Measurements from ENCODE around the gene TCERG1L. TPM values are rescaled to one million over a fixed set of nuclear protein-coding genes. Genes with fewer than 3 reads are reported as not detected.

Gene TCERG1L
- polyA plus RNA-seq, 1 experiment = not detected

- no peaks in the 10 kb centered on the region for H3K27me3 ChIP-seq (ENCODE audit: control insufficient read depth, insufficient read depth, low read length)
- POLR2A ChIA-PET = no interaction called here
- CTCF ChIA-PET = no interaction called here
- DNase-seq (ENCODE audit: low read depth) = no peak
- no peaks in the 10 kb centered on the region for H3K36me3 ChIP-seq (ENCODE audit: control insufficient read depth, insufficient read depth, low read length)
- TF ChIP-seq CTCF (IDR thresholded peaks at IDR 0.05; ENCODE audit: insufficient read depth, low read depth, low read length) = no peak
- no peak overlapping the region for H3K4me3 ChIP-seq (ENCODE audit: low read depth, low read length)
Measured at GRCh38 chr10:131114846-131115245, 196.7 kb downstream of the TCERG1L start.

GRCh38 chr10:131113709-131114291 lies 197.7 kb downstream of the TCERG1L start:
- H3K36me3 ChIP-seq (ENCODE audit: control insufficient read depth, insufficient read depth, low read length) = no peaks in the 10 kb centered on the region
- POLR2A ChIA-PET = no interaction called here
- no peak for DNase-seq (ENCODE audit: low read depth)

GRCh38 chr10:131113165-131113564 lies 198.4 kb downstream of the TCERG1L start:
- H3K27me3 ChIP-seq (ENCODE audit: control insufficient read depth, insufficient read depth, low read length) = no peaks in the 10 kb centered on the region
- no peak for TF ChIP-seq CTCF (IDR thresholded peaks at IDR 0.05; ENCODE audit: insufficient read depth, low read depth, low read length)
- ChIA-PET POLR2A (no interaction called here), CTCF (no interaction called here)
- DNase-seq (ENCODE audit: low read depth) = no peak
- no peak overlapping the region for H3K4me3 ChIP-seq (ENCODE audit: low read depth, low read length)
- H3K36me3 ChIP-seq (ENCODE audit: control insufficient read depth, insufficient read depth, low read length) = no peaks in the 10 kb centered on the region

More at GRCh38 chr10:131113709-131114291, 197.7 kb downstream of the TCERG1L start:
- H3K4me3 ChIP-seq (ENCODE audit: low read depth, low read length) = no peak overlapping the region
- CTCF ChIA-PET = no interaction called here
- no peak for TF ChIP-seq CTCF (IDR thresholded peaks at IDR 0.05; ENCODE audit: insufficient read depth, low read depth, low read length)
- H3K27me3 ChIP-seq (ENCODE audit: control insufficient read depth, insufficient read depth, low read length) = no peaks in the 10 kb centered on the region

- no peak for TF ChIP-seq CTCF (IDR thresholded peaks at IDR 0.05; ENCODE audit: insufficient read depth, low read depth, low read length)
- no peak for DNase-seq (ENCODE audit: low read depth)
- no peaks in the 10 kb centered on the region for H3K27me3 ChIP-seq (ENCODE audit: control insufficient read depth, insufficient read depth, low read length)
- POLR2A ChIA-PET = no interaction called here
- H3K4me3 ChIP-seq (ENCODE audit: low read depth, low read length) = no peak overlapping the region
- no peaks in the 10 kb centered on the region for H3K36me3 ChIP-seq (ENCODE audit: control insufficient read depth, insufficient read depth, low read length)
- CTCF ChIA-PET = no interaction called here
Measured at GRCh38 chr10:131112691-131113090, 198.8 kb downstream of the TCERG1L start.

GRCh38 chr10:131111471-131112080 lies 199.9 kb downstream of the TCERG1L start:
- no peak for TF ChIP-seq CTCF (IDR thresholded peaks at IDR 0.05; ENCODE audit: insufficient read depth, low read depth, low read length)
- POLR2A ChIA-PET = no interaction called here
- Histone ChIP-seq H3K4me3 (ENCODE audit: low read depth, low read length) (no peak overlapping the region), H3K27me3 (ENCODE audit: control insufficient read depth, insufficient read depth, low read length) (no peaks in the 10 kb centered on the region), H3K36me3 (ENCODE audit: control insufficient read depth, insufficient read depth, low read length) (no peaks in the 10 kb centered on the region)
- DNase-seq (ENCODE audit: low read depth) = no peak
- CTCF ChIA-PET = no interaction called here

All from BJ (cell line).